Ramos (cell line): Measurements from ENCODE around the gene VTI1A.
"Not testable (repeated sequence)": the region's sequence is repeated elsewhere in the genome, so short reads cannot be mapped to it uniquely, and the experiment has no call there.

Source experiments
- in situ Hi-C: fragments of 300-500 bp; cut with MboI; formaldehyde crosslinking; loops from one replicate; pipeline ENCODE4 v1.14.3; 2022; ENCODE audit warnings: low sequenced_read_pairs; ENCODE audit not compliant: unreplicated experiment

The VTI1A gene

DNA sequence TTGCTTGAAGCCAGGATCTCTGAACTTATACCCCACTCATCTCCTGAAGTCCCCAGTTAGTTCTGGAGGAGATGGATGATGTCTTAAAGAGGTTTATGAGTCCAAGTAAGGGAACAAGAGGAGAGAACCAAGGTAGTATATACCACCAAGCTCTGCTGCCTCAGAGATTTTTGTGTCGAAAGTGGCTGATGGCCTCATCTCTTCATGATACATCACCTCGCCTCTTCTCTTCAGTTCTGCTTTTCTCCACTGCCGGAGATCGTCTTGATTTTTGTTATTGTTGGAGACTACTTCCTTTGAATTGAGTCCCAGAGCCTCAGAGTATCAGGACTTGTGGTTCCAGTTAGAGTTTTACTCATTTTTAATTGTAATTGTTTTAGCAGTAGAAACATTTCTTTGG lies 1.9 kb downstream of the VTI1A start:
- in situ Hi-C loops, result no loop called here

DNA sequence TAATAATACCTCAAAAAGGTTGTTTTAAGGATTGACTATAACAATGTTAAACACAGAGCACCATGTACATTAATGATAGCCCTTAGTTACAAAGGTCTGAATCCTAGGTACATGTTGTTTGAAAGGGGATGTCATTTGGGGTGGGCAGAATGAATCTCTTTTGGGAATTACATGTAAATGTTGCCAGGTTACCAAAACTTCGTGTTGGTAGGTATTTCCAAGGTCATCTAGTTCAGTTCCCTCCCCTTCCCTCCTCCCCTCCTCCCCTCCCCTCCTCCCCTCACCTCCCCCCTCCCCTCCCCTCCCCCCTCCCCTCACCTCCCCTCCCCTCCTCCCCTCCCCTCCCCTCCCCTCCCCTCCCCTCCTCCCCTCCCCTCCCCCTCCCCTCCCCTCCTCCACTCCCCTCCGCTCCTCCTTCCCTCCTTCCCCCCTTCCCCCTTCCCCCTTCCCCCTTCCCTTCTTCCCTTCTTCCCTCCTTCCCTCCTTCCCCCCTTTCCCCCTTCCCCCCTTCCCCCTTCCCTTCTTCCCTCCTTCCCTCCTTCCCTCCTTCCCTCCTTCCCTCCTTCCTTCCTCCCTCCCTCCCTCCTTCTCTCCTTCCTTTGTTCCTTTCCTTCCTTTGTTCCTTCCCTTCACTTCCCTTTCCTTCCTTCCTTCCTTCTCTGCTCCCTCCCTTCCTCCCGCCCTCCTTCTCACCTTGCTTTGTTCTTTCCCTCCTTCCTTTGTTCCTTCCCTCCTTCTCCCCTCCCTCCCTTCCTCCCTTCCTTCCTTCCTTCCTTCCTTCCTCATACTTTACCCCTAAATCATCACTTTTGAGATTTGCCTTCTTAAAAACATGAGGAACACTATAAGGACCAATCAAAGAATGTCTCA lies 8.1 kb downstream of the VTI1A start:
- in situ Hi-C loops, result no loop called here

DNA sequence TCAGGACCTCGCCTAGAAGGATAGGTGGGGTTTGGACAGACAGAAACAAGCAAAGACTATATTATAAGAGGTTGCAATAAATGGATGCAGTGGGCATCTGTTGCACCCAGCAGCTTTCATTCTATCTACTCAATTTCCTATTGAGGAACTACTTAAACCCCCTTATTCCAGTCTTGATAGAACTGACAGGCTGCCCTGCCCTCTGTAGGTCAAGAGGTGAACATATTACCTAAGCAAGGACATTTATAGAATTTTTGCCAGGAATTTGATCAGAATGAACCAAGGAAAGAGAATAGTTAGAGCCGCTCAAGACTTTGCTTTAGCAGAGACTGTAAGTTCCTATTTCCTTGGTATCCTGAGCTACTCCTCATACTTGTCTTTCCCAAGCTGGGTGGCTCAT lies 9.5 kb downstream of the VTI1A start:
- in situ Hi-C loops, result no loop called here

DNA sequence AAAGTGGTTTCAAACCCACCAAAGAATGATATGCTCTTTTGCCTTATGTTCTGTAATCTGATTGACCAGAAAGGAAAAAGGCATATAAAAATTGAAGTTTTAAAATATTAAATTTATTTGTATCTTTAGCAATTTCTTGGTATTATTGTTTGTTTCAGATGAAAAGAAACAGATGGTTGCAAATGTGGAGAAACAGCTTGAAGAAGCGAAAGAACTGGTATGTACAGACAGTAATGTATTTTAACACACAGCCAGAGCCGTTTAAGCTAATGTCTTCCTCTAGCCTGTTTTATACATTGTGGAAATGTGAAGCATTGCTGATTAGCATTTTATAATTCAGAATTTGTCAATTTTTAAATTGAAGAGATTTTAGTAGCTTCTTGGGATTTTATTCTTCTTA lies 13.4 kb downstream of the VTI1A start:
- in situ Hi-C loops, result no loop called here

DNA sequence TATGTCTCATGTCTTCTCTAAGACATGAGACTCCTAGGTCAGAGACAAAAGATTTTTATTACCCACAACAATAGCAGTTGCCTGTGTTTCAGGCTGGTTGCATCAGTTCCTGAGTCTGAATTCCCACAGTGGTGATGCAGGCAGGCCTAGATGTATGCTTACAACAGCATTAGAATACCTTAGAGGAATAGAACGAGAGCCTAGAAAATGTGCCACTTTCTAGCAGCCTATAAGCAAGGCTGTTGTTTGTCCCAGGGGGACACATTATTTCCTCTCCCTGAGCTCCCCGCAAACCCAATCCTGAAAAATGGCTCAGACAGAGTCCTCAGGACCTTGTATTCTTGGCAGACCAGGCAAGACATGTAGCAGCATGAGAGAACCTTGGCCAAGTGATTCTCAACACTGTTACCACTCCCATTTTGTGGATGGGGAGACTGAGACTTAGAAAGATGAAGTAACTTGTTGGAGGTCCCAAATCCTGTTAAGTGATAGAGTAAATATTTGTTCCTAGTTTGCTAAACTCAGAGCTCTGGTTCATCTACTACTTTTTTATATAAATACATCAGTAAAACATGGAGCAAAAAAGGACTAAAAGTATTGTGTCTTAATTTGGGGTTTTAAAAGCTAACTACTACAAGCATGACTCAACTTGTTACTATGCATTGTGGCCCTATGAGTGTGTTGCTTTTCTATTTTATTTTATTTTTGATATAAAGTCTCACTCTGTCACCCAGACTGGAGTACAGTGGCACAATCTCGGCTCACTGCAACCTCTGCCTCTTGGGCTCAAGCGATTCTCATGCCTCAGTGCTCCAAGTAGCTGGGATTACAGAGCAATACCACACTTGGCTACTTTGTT lies 14.2 kb downstream of the VTI1A start:
- in situ Hi-C loops, result no loop called here

DNA sequence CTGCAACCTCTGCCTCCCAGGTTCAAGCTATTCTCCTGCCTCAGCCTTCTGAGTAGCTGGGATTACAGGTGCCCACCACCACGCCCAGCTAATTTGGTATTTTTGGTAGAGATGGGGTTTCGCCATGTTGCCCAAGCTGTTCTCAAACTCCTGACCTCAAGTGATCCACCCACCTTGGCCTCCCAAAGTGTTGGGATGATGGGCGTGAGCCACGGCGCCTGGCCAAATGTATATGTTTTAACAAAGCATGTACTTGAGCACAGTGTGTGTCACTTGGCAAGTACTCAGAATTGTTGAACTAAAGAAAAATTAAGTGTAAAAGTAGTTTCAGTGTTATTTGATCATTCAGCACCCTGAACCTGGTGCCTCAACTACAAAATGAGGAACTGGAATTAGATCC lies 17.1 kb downstream of the VTI1A start:
- in situ Hi-C loops, result not testable (repeated sequence)

DNA sequence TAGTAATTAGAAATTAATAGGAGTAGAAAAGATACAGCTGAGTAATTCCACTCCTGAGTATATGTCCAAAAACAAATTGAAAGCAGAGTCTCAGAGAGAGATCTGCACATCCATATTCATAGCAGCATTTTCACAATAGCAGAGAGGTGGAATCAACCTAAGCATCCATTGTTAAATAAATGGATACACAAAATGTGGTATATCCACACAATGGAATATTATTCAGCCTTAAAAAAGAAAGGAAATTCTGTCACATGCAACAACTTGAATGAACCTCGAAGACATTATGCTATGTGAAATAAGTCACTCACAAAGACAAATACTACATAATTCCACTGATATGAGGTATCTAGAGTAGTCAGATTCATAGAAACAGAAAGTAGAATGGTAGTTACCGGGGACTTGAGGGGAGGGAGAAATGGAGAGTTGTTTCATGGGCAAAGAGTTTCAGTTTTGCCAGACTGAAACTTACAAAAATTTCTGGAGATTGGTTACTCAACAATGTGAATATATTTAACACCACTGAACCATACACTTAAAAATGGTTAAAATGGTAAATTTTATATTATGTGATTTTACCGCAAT lies 18.4 kb downstream of the VTI1A start:
- in situ Hi-C loops, result no loop called here

DNA sequence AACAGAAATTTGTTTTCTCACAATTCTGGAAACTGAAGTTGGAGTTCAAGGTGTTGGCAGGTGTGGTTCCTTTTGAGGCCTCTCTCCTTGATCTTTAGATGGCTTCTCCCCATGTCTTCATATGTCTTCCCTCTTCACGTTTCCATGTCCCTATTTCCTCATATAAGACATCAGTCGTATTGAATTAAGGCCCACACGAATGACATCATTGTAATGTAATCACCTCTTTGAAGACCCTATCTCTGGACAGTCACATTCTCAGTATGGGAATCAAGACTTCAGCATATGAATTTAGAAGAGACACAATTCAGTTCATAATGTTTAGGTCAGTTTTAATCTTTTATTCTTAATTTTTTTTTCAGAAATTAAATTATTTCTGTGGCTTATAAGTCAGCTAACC lies 19.8 kb downstream of the VTI1A start:
- in situ Hi-C loops, result no loop called here

DNA sequence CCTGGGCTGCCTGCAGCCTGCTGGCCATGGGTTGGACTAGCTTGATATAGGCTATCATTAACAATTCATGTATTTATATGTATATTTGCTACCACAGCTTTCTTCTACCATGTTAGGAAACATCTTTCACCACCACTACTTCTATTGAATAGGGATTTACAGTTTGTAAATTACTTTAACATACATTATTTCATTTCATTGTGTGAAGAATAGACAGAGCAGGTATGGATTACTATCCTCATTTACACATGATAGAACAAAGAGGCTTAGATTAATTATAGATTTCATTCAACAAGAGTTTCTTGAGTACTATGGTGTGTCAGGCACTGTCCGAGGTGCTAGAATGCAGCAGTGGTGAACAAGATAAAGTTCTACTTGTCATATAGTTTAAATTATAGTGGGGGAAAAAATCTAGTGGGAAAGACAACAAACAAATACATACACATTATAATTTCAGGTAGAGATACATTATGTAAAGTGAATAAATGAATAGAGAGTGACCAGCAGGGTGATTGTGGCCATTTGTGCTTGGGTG lies 20.6 kb downstream of the VTI1A start:
- in situ Hi-C loops, result no loop called here

DNA sequence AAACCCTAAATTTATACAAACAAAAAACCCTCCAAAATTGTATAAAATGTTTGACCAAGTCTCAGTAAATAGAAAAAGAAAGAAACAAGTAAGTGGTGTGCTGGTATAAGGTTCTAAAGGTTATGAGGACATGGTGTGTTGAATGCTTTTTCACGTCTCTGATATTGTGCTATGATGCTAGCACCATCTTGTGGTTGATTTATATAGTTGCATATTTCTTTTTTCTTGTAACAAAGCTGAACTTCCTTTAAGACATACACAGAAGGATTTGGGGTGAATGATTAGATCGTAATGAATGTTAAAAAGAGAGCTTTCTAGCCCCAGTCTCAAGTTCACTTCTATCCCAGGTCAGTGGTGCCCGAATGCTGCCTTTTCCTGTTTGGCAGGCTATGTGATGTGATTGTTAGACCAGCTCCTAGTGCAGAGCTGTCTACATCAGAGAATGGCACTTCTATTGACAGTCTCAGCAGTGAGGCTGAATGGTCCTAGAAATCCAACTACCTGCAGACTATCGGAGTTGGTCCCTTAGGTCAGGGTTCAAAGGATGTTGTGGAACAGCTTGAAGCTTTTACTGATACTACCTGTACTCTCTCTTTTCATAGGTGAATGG lies 25.0 kb downstream of the VTI1A start:
- in situ Hi-C loops, result no loop called here

DNA sequence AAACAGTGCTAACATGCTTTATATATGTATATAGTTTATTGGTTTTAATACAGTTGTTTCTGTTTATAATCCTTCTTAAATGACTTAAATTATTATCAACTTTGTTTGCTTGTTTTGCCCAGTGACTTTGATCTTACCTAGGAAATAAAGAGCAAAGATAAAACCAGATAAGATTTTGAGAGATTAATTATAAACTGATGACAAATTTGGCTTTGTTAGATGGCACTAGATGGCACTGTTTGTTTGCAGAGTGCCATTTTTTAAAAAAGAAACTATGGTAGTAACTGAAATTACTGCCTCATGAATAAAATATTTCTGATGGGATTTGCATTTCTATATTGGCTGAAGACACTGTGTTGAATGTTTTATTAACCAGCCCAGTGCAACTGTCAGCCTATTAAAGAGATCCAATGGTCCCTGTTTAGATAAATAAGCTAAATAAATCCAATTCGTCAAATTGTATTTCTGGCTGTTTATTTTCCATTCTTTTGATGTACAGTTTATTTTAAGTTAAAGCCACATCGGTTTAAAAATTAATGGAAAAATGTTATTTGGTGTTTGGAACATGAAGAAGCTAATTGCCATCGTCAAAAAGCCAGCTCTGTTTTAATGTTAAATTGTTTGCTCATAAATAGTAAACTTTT lies 28.7 kb downstream of the VTI1A start:
- in situ Hi-C loops, result no loop called here

DNA sequence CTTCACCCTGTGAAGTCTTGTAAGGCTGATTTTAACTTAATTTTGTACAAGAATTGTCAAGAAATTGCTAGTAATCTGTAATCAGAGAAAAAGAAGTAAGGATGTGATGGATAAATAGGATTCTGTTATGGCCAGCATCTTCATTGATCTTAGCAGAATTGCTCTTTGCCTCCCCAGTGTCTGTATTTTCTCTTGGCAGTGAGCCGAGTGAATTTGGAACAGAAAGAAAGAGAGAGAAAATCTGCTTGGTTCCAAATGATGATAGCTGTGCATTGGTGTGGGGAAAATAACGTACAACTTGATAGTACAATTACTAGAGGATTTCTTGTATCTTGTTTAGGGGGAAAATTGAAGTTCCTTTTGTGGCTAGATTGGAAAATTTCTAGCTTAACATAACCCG lies 34.6 kb downstream of the VTI1A start:
- in situ Hi-C loops, result no loop called here

DNA sequence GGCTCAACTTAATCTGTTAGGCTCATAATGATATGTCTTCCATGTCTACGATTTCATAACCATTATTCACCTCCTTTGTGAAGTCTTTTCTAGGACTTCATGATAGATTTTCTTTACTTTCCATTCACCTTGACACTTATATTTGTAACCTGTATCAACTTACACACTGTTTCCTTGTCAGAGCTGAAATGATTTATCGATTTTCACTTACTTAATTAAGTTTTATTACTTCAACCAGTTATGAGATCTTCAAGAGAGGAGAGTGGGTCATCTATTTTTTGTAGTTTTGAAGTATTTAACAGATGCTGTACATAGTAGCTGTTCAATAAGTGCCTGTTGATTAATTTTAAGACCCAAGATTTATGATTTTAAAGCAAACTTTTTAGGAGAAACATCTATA lies 37.4 kb downstream of the VTI1A start:
- in situ Hi-C loops, result no loop called here

DNA sequence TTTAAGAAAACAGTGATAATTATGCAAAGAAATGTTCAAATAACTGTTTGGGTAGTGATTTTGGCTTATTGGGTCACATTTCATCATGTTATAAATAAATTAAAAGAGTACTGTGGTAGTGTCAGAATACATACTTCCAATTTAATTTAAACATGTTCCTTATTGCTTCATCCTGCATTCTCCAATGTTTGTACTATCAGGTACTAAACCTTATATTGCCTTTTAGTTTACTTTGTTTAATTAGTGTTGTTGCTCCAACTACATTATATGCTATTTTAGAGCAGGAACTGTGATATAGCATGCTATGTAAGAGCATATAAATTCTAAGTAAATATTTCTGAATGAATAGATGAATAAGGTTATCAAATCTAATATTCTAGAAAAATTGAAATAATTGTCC lies 40.9 kb downstream of the VTI1A start:
- in situ Hi-C loops, result no loop called here

DNA sequence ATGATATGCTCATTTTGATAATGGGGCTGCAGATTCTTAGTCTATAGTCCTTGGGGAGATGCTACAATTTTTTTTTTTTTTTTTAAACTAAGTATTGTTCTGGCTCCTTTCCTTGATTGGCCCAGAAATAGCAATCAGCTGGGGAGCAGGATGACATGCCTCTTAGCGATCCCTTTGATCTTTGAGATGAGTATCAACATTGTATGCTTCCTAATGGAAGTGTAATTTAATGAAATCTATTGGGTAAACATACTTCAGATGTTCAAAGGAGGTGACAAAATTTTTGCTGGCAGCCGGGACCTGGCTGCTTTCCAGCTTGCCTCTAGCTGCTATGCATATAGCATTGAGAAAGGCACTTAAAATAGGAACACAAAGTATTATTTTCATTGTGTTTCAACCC lies 43.5 kb downstream of the VTI1A start:
- in situ Hi-C loops, result no loop called here

DNA sequence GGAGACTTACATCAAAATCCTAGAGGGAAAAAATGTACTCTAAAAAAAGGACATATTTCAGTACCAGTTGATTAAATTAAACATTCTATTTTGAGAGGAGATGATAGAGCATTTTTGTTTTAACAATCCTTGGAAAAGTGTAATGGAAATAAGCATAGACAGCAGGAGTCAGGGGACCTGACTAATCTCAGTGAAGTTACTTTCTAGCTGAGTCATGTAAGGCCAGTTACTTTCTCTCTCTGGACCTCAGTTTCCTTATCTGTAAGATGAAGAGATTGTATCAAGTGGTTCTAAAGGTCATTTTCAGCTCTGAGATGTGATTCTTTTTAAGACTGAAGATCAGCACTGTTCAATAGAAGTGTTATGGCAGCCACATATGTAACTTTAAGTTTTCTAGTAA lies 44.1 kb downstream of the VTI1A start:
- in situ Hi-C loops, result no loop called here

DNA sequence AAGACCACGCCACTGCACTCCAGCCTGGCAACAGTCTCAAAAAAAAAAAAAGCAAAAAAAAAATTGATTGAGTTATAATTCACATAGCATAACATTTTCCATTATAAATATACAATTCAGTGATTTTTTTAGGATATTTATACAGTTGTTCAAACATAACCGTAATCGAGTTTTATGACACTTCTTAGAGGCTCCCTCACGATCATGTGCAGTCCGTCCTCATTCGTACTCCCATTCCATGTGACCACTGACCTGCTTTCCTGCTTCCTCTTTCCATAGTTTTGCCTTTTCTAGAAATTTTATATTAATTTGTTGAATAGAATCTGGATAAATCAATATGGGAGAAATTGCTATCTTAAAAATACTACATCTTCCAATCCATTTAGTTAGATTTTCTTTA lies 45.7 kb downstream of the VTI1A start:
- in situ Hi-C loops, result no loop called here

DNA sequence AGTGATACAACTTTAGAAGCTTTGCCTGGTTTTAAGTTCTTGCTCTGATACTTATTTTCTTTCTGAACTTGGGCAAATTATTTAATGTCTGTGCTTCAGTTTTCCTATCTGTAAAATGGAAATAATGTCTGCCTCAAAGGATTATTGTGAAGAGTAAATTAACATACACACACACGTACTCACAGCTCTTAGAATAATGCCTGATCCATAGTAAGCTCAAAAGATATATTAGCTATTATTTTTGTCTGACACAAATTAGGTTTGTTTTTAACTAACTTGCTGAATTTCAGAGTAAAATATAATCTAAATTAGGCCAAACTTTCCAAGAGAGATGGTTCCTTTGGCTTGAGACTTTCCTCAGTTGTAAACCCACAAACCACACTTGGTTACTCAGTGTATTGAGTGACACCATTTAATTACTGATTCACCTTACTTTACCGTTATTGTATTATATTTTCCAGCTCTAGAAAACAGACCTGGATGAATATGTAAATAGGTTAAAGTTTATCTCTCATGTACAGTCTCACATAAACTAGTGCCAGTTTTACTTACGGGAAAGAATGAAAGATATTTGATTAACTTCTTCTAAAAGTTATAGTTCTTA lies 50.4 kb downstream of the VTI1A start:
- in situ Hi-C loops, result no loop called here

DNA sequence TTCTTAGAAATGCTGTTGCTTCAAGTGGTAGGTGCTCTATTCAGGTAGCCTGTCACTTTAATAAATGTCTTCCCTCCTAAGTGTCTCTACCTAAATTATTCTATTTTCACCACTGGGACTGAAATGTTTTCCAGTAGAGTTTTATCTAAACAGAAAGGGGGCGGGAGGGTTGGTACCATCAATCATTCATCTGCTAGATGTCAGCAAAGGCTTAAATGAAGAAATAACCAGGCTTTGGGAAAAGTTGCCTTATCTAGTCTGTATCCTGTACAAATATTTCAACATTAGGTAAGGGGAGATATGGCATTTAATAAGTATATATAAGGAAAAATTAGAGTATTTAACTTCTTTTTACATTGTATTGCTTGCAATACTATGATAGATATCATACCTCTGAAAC lies 51.8 kb downstream of the VTI1A start:
- in situ Hi-C loops, result no loop called here

DNA sequence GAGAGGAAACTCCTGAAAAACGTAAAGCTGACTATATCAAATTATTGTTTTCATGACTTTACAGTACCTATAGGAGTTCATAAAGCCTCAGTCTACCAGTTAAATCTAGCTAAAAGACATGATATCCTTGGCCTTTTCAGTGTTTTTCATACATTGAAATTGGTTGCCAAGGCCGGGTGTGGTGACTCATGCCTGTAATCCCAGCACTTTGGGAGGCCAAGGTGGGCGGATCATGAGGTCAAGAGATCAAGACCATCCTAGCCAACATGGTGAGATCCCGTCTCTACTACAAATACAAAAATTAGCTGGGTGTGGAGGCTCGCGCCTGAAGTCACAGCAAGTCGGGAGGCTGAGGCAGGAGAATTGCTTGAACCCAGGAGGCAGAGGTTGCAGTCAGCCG lies 53.0 kb downstream of the VTI1A start:
- in situ Hi-C loops, result not testable (repeated sequence)
